Raji (cell line): ENCODE data around the gene TRAPPC11.
A peak's percentile ranks its signal among the peaks of the same experiment; 100 is the strongest.

Experiments
- POLR2A ChIP-seq: IDR thresholded peaks from 2 replicates; pipeline ENCODE4 v1.6.1; 2011; ENCODE audit warnings: low read depth, low read length, control low read depth; ENCODE audit not compliant: insufficient read depth

TRAPPC11 gene

GRCh38 chr4:183659029-183659871 is at the start of gene TRAPPC11, which contains the start of gene RWDD4:
Gene TRAPPC11, plus strand, starts transcription at chr4:183659293. Its CDS starts 4,575 bp downstream, at chr4:183663868.
Gene RWDD4, minus strand, starts transcription at chr4:183659185. Its CDS starts 233 bp downstream, at chr4:183658952.
- TF ChIP-seq POLR2A: peak; percentile 76

GRCh38 chr4:183610033-183610432 is 49.1 kb upstream of the TRAPPC11 start:
- no peak for TF ChIP-seq POLR2A

- no peak for TF ChIP-seq POLR2A
Observed at GRCh38 chr4:183610613-183611012, 48.5 kb upstream of the TRAPPC11 start.

GRCh38 chr4:183611210-183611830 is 47.8 kb upstream of the TRAPPC11 start:
- no peak for TF ChIP-seq POLR2A

GRCh38 chr4:183612329-183613250 is 46.5 kb upstream of the TRAPPC11 start:
- TF ChIP-seq POLR2A: no peak

- no peak for TF ChIP-seq POLR2A
Observed at GRCh38 chr4:183617075-183617474, 42.0 kb upstream of the TRAPPC11 start.

GRCh38 chr4:183618681-183619080 is 40.4 kb upstream of the TRAPPC11 start:
- TF ChIP-seq POLR2A: no peak

GRCh38 chr4:183620421-183620820 is 38.7 kb upstream of the TRAPPC11 start:
- no peak for TF ChIP-seq POLR2A

GRCh38 chr4:183621875-183622274 is 37.2 kb upstream of the TRAPPC11 start:
- no peak for TF ChIP-seq POLR2A

GRCh38 chr4:183624548-183624947 is 34.5 kb upstream of the TRAPPC11 start:
- no peak for TF ChIP-seq POLR2A

GRCh38 chr4:183626168-183626567 is 32.9 kb upstream of the TRAPPC11 start:
- no peak for TF ChIP-seq POLR2A

GRCh38 chr4:183627979-183628588 is 31.0 kb upstream of the TRAPPC11 start:
- no peak for TF ChIP-seq POLR2A

- no peak for TF ChIP-seq POLR2A
Observed at GRCh38 chr4:183631577-183632198, 27.4 kb upstream of the TRAPPC11 start.

- no peak for TF ChIP-seq POLR2A
Observed at GRCh38 chr4:183632689-183633088, 26.4 kb upstream of the TRAPPC11 start.
